GM06990 (cell line): ENCODE measurements around the gene ZBTB25.

Experiments
- DNase-seq: peaks from one replicate; pipeline ENCODE4 v3.0.0-alpha.2; 2011; ENCODE audit not compliant: insufficient read length; ENCODE audit errors: extremely low read depth
- H3K27me3 ChIP-seq: replicated peaks from 2 replicates; pipeline ENCODE4 v1.6.0; 2011; ENCODE audit warnings: low read length; ENCODE audit not compliant: control insufficient read depth, insufficient read depth
- H3K36me3 ChIP-seq: 2 replicates; pipeline ENCODE4 v1.5.1; 2011; ENCODE audit warnings: low read length; ENCODE audit not compliant: control insufficient read depth, insufficient read depth
- H3K4me3 ChIP-seq: replicated peaks from 2 replicates; pipeline ENCODE4 v1.5.1; 2011; ENCODE audit warnings: low read depth, mild to moderate bottlenecking, control low read depth, low read length
- CTCF ChIP-seq: IDR thresholded peaks from 2 replicates; pipeline ENCODE4 v1.5.1; 2011; ENCODE audit warnings: low read length, control low read depth, mild to moderate bottlenecking, inconsistent platforms; ENCODE audit not compliant: insufficient read depth, poor library complexity, severe bottlenecking

Gene ZBTB25

GRCh38 chr14:64509036-64509435 is 5.4 kb upstream of the ZBTB25 start:
- peak overlapping the region; percentile 41 for H3K4me3 ChIP-seq
- no peak for TF ChIP-seq CTCF
- no peaks in the 10 kb centered on the region for H3K27me3 ChIP-seq
- no peaks in the 10 kb centered on the region for H3K36me3 ChIP-seq
- DNase-seq, result no peak

- Histone ChIP-seq H3K4me3 (peak overlapping the region; percentile 92), H3K27me3 (no peaks in the 10 kb centered on the region), H3K36me3 (no peaks in the 10 kb centered on the region)
- peak; percentile 61 for DNase-seq
- TF ChIP-seq CTCF, result no peak
These were observed 4.7 kb upstream of the ZBTB25 start for GRCh38 chr14:64508215-64508776.

- H3K4me3 ChIP-seq, result peak overlapping the region; percentile 92
- H3K36me3 ChIP-seq, result no peaks in the 10 kb centered on the region
- H3K27me3 ChIP-seq, result no peaks in the 10 kb centered on the region
- no peak for DNase-seq
- no peak for TF ChIP-seq CTCF
These were observed 3.9 kb upstream of the ZBTB25 start for GRCh38 chr14:64507376-64508156.

- no peaks in the 10 kb centered on the region for H3K27me3 ChIP-seq
- H3K36me3 ChIP-seq, result no peaks in the 10 kb centered on the region
- peak overlapping the region; percentile 92 for H3K4me3 ChIP-seq
- no peak for DNase-seq
- no peak for TF ChIP-seq CTCF
These were observed 3.1 kb upstream of the ZBTB25 start for GRCh38 chr14:64506721-64507120.

- peak; percentile 85 for DNase-seq
- no peak for TF ChIP-seq CTCF
These were observed 1.5 kb upstream of the ZBTB25 start for GRCh38 chr14:64504897-64505794.

More at GRCh38 chr14:64504897-64505794, 1.5 kb upstream of the ZBTB25 start:
- peak overlapping the region; percentile 92 for H3K4me3 ChIP-seq
- H3K36me3 ChIP-seq, result no peaks in the 10 kb centered on the region
- no peaks in the 10 kb centered on the region for H3K27me3 ChIP-seq
